ENCODE measurements around the gene MACROD2.
"Not testable (repeated sequence)": the region's sequence is repeated elsewhere in the genome, so short reads cannot be mapped to it uniquely, and the experiment has no call there.

MACROD2 gene

GRCh38 chr20:14892782-14893181 is 897.5 kb downstream of the MACROD2 start:
- no peak for DNase-seq

DNA sequence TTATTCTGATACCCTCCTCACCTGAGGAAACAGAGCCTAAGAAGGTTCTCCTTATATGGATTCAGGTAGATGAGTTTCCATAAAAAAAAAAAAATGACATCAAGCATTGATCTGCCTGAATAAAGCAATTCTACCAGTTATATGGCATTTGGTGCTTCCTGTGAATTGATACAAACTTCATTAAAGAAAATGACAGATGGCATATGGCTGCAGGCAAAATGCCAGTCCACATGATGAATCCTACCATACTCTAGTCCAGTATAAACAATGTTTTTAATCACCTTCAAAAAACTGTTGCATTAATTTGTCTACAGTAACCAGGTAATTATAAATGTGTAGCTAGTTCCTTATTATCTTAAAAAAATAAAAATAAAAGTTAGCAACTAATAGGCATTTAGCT is 901.3 kb downstream of the MACROD2 start:
- DNase-seq: no peak

DNA sequence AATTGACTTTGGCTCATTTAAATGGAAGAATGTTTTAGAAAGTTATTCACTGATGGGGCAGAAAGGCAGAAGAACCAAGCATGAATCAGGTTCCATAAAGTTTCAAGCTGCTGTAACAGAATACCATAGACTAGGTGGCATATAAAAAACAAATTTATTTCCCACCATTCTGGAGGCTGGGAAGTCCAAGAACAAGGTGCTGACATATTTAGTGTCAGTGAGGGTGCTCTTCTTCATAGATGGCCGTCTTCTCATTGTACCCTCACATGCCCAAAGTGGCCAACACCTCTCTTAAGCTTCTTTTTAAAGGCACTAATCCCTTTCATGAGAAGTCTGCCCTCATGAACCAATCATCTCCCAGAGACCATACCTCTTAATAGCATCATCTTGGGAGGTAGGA is 902.3 kb downstream of the MACROD2 start:
- DNase-seq: no peak

- no peak for DNase-seq
Observed at GRCh38 chr20:14902432-14903089, 907.2 kb downstream of the MACROD2 start.

- no peak for DNase-seq
Observed at GRCh38 chr20:14906908-14907434, 911.7 kb downstream of the MACROD2 start.

GRCh38 chr20:14910126-14910525 is 914.8 kb downstream of the MACROD2 start:
- DNase-seq: no peak

DNA sequence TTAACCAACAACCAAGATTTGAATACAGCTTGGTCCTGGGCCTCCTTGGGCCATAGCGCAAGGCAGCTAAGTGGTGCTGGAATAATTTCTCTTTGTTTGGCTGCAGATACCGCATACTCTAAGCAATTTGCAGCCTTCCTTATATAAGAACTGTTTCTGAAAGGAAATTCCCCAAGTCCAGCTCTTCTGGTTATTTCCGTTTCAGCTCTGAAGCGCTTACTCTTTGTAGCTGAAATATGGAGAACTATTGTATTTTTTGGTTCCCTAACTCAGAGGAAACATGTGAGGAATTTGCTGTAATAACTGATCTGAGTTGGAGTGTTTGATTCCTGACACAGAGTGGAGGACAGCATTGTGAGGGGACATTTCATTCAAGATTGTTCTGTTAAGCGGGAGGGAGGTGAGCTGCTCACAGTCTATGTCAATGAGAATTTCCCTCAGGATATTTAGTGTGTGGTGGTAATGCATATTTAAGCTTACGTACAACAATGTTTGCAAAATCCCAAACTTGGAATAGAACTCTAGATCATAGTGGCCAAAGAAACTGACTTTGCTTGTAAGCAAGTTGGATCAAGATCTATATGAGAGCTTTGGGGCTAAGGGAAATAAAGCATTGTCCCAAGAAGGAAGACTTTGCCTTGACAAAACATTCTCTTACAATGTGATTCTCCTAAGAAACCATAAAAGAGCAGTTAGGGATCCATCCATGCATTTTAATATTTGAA is 918.7 kb downstream of the MACROD2 start:
- no peak for DNase-seq

DNA sequence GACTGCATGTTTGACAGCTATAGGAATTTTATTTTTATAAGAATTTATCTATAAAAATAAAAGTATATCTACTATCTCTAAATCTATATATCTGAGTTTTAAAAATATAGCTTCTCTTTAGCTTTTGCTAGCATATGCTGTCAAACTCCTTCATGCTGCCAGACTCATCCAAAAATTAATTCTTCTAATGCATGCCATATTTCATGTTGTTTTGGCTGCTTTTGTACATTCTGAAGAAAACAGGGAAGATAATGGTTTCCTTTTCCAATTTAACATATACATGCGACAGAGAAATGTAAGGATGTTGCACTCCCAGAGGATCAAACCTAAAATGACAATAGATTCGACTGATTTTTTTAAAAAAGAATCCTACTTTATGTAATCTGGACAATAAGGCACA is 919.3 kb downstream of the MACROD2 start:
- DNase-seq: no peak

- DNase-seq: no peak
Observed at GRCh38 chr20:14915356-14915755, 920.0 kb downstream of the MACROD2 start.

DNA sequence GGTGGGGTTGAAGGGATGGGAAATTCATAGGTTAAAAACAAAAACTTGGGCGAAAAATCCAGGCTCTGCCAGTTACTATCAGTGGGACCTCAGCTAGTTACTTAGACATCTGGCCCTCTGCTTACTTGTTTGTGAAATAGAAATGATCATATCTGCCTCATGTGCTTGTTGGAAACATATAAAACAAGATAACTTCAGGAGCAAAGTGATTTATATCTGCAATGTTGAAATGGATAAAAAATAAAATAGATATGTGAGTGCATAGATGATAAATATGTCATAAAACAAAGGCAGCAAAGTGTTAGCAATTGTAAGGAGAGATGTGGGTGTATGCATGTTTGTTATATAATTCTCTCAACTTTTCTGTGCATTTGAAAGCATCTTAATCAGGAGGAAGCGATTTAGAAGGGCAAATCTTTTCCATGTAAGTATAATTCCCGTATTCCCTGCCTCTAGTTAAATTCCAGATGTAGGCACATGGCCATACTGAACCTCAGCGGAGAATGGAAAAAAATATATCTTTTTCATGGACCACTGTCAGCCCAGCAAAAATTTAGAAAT is 921.1 kb downstream of the MACROD2 start:
- DNase-seq: no peak

DNA sequence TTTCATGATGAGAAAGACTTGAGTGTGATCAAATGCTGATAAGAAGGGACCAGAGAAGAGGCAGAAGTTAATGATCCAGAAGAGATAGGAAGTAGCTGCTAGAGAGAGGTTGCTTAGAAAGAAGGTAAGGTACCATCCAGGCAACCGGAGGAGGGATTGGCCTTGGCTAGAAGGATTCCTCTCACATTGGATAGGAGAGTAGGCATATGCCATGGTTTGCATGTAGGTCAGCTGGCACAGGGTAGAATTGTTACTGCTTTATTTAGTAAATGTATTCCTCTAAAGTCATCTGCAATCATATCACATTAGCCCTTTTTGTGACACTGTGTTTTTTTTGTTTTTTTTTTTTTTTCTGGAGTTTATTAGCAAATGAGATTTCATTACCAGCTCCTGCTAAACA is 923.0 kb downstream of the MACROD2 start:
- no peak for DNase-seq

GRCh38 chr20:14918976-14919375 is 923.7 kb downstream of the MACROD2 start:
- no peak for DNase-seq

- no peak for DNase-seq
Observed at GRCh38 chr20:14919501-14920081, 924.3 kb downstream of the MACROD2 start.

GRCh38 chr20:14921513-14921912 is 926.2 kb downstream of the MACROD2 start:
- DNase-seq: no peak

- DNase-seq: no peak
Observed at GRCh38 chr20:14922503-14923267, 927.4 kb downstream of the MACROD2 start.

DNA sequence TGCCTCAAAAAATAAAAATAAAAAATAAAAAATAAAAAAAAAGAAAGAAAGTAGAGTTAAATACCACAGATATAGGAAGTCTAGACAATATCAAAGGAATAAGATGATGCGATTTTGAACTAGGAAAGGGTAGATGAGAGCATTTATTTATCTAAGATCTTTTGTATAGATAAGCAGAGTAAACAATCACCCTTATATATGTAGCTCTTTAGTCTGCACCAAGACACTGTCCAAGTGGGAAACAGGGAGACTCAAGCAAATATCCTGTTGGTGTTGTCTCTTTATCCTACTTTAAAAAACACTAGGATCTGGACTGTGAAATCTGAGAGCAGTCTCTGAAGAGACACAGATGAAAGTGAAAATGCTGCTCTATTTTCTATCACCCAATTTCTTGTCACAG is 929.1 kb downstream of the MACROD2 start:
- no peak for DNase-seq

- no peak for DNase-seq
Observed at GRCh38 chr20:14925300-14925699, 930.0 kb downstream of the MACROD2 start.

GRCh38 chr20:14926436-14926835 is 931.1 kb downstream of the MACROD2 start:
- DNase-seq: not testable (repeated sequence)

DNA sequence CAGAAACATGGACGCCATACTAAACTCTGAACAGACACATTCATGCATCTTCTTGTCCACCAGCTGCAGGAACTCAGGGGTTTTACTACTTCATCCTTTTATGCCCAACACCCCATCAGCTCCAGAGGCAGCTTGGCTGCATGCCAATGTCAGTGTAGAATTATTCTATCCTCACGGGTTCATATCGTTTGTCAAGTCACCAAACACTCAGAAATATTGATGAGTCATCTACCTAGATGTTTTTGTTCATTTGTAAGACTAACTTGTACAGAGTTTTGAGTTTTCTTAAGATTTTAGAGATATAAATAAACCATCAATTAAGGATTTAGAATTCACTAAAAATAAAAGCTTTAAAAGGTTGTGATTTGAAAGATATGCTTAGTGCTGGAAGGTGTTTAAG is 932.8 kb downstream of the MACROD2 start:
- no peak for DNase-seq

DNA sequence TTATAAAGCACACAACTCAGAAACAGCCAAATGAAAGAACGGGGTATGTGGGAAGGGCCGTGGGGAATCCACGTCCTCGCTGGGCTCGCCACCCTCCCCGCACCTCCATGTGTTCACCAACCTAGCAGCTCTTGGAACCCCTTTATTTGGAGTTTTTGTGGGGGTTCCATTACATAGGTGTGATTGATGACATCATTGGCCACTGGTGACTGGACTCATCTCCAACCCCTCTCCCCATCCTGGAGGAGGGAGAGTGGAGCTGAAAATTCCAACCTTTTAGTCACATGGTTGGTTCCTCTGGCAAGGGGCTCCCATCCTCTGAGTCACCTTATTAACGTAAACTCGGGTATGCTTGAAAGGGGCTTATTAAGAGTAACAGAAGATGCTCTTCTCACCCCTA is 934.1 kb downstream of the MACROD2 start:
- no peak for DNase-seq

DNA sequence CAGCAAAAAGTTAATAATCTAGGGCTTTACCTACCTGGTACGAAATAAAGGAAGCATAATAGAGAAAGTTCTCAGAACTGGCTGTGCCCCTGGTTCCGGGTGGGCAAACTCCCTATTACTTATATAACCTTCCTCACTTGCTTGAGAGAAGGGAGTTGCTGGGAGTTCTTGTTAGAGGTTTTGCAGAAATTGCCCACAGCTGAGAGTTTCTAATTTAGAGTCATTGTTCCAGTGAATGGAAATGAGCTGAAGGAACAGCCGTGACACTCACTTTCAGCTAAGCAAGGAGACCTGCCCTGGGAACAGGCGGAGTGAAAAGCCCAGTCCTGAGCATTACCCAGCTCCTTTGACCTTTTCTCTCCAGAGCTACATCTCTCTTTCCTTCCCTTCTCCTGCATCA is 936.7 kb downstream of the MACROD2 start:
- DNase-seq: no peak

DNA sequence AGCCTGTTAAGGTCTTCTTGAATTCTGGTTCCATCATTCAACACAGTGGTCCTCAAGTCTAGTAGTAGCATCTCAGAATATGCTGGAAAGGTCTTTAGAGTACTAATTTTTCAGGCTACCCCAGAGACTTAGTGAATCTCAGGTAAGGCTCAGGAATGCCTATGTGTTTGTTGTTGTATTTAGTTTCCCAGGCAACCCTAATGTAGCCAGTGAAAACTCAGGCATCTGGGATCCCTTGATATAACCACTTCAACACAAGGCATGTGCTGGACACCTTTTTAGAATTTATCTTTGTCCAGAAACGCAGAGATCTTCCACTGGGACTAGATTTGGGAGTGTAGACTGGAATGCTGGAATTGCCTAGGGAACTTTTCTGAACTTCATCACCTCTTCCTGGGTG is 940.0 kb downstream of the MACROD2 start:
- no peak for DNase-seq

DNA sequence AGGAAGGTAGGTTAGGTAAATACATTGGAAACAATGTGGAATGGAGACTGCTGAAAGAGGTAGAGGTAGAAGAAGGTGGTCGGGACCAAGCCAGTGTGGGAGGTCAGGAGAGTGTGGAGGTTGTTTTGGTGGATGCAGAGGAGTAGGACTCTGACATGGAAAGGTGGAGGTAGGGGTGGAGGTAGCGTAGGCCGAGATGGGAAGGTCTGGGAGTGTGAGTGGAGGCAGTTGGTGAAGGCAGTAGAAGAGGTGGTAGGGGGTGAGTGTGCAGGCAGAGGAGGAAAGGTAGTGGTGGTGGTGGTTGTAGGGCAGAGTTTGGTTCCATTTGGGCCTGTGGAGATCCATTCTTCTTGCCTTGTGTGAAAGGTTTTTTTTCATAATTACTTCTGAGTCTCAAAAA is 941.7 kb downstream of the MACROD2 start:
- no peak for DNase-seq
